Bone marrow (tissue), 2 donors: ENCODE results near the gene TJP1.
A peak's percentile ranks its signal among the peaks of the same experiment; 100 is the strongest.
"Not testable (repeated sequence)": the region's sequence is repeated elsewhere in the genome, so short reads cannot be mapped to it uniquely, and the experiment has no call there.

Source experiments
- DNase-seq, 2 donors: peaks; one replicate each; lab custom pipeline; 2025; lab: John Stamatoyannopoulos, UW

Gene TJP1

DNA sequence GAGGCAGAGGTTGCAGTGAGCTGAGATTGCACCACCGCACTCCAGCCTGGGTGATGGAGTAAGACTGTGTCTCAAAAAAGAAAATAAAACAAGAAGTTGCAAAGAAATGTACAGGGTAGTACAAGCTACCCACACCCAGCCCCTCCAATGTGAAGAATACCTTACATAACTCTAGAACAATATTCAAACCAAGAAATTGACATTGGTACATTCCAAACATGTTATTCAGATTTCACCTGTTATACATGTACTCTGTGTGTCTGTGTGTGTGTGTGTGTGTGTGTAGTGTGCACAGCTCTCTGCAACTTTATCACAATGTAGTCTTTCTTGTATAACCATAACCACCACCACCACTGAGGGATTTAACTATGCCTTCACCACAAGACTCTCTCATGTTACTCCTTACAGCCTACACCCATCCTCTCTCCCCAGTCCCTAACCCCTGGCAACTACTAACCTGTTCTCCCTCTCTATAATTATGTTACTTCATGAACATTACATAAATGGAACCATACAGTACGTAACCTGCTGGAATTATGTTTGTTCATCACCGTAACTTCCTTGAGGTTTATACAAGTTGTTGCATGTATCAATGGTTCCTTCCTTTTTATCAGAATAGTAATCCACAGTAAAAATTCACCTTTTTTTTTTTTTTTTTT, 16.2 kb upstream of the TJP1 start:
- DNase-seq: no peak

DNA sequence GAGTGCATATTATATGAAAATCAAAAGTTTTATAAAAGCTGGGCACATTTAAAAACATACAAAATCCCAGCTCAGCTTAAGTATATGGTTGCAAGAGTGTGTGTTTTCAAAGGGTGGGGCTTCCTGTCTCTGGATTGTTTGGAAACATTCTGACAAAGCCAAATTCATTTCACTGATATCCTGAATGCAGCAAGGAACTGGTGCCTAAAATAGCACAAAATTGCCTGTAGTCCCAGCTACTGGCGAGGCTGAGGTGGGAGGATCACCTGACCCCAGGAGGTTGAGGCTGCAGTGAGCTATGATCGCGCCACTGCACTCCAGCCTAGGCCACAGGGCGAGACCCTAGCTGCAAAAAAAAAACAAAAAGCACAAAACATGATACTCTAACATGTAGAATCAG, 13.0 kb upstream of the TJP1 start:
- no peak for DNase-seq

GRCh38 chr15:29832709-29833108, 10.4 kb upstream of the TJP1 start:
- no peak for DNase-seq

- DNase-seq: no peak
Observed at GRCh38 chr15:29826908-29827820, 4.9 kb upstream of the TJP1 start.

DNA sequence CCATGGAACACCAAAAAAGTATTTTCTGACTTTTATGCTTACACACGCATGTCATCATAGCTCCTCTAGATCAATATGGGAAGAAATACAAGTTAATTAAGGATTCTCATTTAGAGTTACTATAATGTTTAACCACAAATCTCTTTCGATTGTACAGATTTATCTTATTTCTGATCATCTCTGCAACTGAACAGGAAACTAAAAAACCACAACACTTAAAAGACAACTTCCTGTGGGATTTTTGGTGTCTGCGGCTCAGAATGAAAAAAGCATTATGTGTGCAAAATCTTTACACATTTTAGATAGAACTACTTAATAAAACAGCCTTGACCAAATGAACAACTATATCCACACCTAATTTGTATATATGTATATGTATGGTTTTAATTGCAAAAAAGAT, 3.0 kb upstream of the TJP1 start:
- peak in 1 of 2 donors; percentile 10 for DNase-seq

DNA sequence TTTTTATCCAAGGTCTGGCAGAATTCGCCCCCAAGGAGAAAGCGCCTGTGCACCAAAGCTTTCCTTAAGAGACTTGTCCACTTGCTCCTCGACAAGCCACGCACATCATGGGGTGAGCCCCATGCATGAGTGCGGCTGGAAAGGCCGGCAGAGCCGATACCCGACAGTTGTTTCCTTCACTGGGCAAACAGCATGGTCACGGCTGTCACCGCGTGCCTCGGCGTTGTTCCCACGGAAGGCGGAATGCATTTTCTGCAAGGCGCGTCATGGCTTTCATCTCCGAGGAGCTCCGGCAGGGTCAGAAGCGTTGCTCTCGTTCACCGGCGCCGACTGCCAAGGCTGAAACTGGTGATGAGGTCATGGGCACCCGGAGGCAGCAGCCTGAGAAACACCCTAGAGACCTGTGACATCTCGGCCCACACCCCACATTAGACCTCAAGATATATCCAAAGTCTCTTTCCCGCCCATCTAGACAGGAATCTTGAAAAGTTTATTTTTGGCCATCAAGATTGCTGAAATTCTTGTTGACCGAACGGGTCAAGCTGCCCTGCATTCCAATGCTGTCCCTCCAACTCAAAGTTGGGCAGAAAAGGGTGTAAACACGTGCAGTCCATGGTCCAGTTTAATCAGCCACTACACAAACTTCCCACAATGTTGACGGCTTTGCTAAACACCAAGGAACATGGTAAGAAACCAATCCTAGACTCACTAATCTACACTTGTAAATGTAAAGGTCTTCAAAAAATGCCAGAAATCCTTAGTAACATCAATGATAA, 604 bp upstream of the TJP1 start:
- peak in 1 of 2 donors; percentile 4 for DNase-seq

GRCh38 chr15:29821416-29822099, 710 bp downstream of the TJP1 start:
- DNase-seq: no peak

DNA sequence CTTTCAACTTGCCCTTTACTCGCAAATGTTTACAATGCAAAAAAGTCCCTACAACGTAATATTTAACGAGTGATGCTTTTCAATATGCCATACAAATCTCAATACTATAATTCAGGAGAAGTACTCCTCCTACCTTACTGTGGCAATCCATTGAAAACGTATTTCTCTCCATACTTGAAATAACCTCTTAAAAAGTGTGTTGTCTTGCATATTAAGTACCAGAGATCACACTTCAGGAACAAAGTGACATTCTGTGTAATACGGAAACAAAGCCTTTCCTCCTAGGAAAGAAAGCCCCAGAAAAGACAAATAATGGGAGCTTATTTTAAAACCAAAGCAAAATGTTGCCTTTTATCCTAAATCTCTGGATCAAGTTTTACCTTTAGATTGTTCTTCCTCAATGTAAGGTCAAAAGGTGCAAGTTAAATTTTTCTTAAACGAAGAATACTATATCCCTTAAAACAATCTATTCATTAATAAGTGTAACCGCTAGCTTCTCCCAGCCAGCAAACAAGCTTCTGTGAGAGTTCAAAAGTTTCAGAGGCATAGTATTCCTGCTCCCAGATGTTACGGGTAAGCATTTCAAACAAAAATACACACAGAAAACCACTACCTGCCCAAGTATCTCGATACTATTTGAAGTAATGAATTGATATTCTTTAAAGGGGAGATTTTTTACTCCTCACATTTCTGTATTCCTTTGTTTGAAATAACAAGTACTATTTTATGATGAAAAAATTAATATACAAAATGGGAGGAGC, 1.7 kb downstream of the TJP1 start:
- DNase-seq: no peak

DNA sequence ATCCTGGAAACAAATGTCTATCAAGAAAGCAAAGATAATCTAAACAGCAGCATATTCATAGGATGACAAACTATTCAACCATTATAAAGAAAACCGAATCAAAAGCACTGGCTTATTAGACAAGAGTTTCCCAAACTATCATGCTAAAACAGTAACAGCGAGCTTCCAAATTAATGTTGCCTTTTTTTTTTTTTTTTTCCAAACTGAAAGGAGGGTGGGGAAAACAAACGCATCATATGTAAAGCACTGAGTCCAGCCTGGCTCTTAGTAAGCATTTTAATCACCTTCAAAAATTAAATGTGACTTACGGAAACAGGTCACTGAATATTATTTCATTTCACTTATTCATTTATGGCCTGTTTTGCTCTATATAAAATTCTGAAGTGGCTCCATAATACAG, 2.3 kb downstream of the TJP1 start:
- no peak for DNase-seq

DNA sequence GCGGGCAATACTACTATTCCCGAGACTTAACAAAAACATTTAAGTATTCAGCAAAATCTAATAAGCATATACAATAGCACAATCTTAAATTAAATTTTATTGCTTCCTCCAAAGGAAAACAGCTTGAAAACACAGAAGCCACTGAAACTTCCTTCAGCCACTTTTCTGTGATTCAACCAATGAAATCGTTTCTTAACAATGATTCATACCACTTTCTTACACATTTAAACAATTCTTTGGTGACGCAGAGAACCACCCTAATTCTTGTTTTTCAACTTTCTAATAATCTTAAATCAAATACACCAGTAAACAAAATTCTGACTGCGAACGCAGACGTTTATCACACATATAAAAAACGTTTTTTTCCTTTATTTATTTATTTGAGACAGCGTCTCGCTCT, 4.1 kb downstream of the TJP1 start:
- no peak for DNase-seq

- DNase-seq: not testable (repeated sequence)
Observed at GRCh38 chr15:29817455-29817854, 4.8 kb downstream of the TJP1 start.

DNA sequence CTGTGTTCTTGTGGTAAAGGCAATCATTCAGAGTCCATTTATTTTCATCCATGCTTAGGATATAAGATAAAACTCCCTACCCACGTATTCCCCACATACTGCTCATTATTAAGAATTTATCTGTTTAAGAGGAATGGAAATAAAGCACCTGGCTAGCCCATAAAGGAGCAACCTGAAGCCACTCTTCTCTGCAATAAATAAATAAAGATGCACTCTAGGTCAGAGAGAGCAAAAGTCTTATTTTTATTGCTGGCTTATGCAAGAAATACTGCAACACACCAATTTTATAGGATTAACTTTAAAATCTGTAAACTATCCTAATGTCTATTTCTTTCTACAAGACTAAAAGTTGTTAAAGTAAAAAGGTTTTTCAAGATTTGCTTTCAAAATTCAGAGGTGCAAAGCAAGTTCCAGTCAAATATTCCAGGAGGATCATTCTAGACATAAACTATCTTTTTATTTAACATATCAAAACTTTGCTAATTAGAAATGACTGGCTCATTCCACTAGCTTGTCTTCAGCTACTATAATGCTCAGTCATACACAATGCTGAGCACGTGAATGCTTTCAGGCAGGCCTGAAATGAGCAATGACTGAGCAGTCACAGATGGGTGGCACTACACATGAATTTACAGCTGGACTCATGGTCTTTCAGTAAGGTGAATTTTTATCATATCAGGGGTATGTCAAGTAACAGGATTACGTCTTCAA, 7.1 kb downstream of the TJP1 start:
- DNase-seq: no peak

DNA sequence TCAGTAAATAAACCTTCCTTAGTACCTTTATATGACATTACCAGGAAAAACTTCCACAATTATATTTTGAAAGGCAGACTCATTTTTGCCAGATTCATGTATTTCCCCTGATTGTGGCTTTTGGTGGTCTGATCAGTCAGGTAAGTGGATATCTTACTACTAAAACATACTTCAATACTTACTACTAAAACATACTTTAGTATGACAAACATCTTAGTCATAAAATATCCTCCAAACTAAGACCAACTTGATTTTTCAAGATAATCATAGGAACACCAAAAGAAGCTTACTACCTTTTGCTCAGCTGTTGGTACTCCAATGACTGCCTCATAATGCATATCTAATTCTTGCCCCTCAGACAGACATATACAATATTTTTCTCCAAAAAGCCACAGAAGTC, 9.3 kb downstream of the TJP1 start:
- DNase-seq: no peak

DNA sequence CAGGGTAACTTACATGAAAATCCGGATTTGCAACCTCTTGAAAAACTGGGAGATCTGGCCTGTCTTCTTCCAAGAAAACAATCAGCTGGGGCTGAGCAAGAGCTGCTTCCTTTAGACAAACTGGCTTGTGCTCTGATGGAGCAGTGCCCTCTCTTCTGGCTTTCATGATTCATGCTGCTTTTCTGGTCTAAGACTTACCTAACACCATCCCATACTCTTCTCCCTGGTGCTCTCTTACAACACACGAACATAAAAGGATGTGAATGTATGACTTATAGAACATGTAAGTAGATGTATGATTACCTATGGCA, 9.9 kb downstream of the TJP1 start:
- DNase-seq: no peak

- no peak for DNase-seq
Observed at GRCh38 chr15:29811691-29812383, 10.4 kb downstream of the TJP1 start.

- no peak for DNase-seq
Observed at GRCh38 chr15:29805708-29806104, 16.6 kb downstream of the TJP1 start.

DNA sequence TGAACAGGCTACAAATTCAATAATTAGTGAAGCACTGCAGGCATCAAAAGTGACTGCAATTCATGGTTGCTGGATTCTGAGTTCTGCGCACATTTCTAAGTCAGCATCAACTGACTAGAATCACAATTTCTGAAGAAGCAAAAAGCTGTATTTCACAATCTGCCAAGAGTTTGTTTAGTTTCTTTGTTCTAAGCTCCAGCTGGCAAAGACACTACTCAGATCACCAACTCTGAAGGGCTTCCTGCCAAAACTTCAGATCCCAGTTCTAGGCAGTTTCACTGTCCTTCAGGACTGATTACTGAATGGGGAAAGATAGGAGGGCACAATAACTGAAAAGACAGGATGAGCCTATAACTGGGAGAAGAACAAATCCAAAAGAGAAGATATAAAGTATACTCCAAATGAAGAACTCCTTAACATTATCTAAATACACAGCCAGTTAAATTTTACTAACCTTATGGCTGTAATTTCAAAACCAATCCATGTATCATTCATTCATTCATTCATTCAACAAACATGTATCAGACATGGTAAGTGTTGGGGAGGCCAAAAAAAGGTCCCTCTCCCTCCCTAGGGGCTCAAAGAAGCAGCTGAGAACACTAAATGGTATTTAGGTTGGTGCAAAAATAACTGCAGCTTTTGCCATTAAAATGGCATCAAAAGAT, 17.1 kb downstream of the TJP1 start:
- DNase-seq: no peak

GRCh38 chr15:29802411-29802810, 19.9 kb downstream of the TJP1 start:
- no peak for DNase-seq

GRCh38 chr15:29800491-29801366, 21.5 kb downstream of the TJP1 start:
- DNase-seq: no peak
